ENCODE data around the gene NPL.

Gene NPL

GRCh38 chr1:182789138-182790076, at the start of gene NPL (continued):
- TF ChIP-seq ZBTB6 (tag by site-specific recombination; IDR thresholded peaks at IDR 0.05) (0 out of 2 replicates have a peak, but pooled peaks have one; percentile 4), ZBTB11 (tag by site-specific recombination; conservative IDR thresholded peaks at IDR 0.05; ENCODE audit: low read depth) (peak; percentile 94), ZNF423 (tag by site-specific recombination; IDR thresholded peaks at IDR 0.05) (no peak), ZNF660 (tag by site-specific recombination; IDR thresholded peaks at IDR 0.05) (0 out of 2 replicates have a peak, but pooled peaks have one; percentile 70), ZNF549 (tag by site-specific recombination; IDR thresholded peaks at IDR 0.05) (no peak), ZSCAN30 (tag by site-specific recombination; IDR thresholded peaks at IDR 0.05) (no peak; the same call in none of the 2 replicates), ZXDB (tag by site-specific recombination; IDR thresholded peaks at IDR 0.05) (peak; percentile 97), OSR2 (tag by site-specific recombination; IDR thresholded peaks at IDR 0.05) (no peak), KLF16 (tag by site-specific recombination; IDR thresholded peaks at IDR 0.05) (peak; percentile 74), EGR2 (tag by site-specific recombination; IDR thresholded peaks at IDR 0.05; ENCODE audit: low read depth) (peak; percentile 72), ZNF366 (tag by site-specific recombination; conservative IDR thresholded peaks at IDR 0.05) (peak; percentile 81), ZBTB21 (tag by site-specific recombination; IDR thresholded peaks at IDR 0.05) (no peak), MZF1 (tag by site-specific recombination; IDR thresholded peaks at IDR 0.05; ENCODE audit: borderline replicate concordance) (0 out of 2 replicates have a peak, but pooled peaks have one; percentile 7), ZNF335 (tag by site-specific recombination; conservative IDR thresholded peaks at IDR 0.05) (peak; percentile 94), KLF7 (tag by site-specific recombination; IDR thresholded peaks at IDR 0.05; ENCODE audit: borderline replicate concordance) (no peak; the same call in 1 of the 2 replicates), ZSCAN23 (tag by site-specific recombination; IDR thresholded peaks at IDR 0.05) (no peak), YY1 (tag by site-specific recombination; IDR thresholded peaks at IDR 0.05) (peak; percentile 43; the same call in 1 of the 2 replicates), ZNF561 (tag by site-specific recombination; IDR thresholded peaks at IDR 0.05; ENCODE audit: borderline replicate concordance) (peak; percentile 77; the same call in 1 of the 2 replicates), ZSCAN5A (tag by site-specific recombination; IDR thresholded peaks at IDR 0.05) (peak; percentile 93), ZNF394 (tag by site-specific recombination; IDR thresholded peaks at IDR 0.05; ENCODE audit: borderline replicate concordance) (0 out of 2 replicates have a peak, but pooled peaks have one; percentile 17), ZNF391 (tag by site-specific recombination; IDR thresholded peaks at IDR 0.05; ENCODE audit: borderline replicate concordance, low read depth) (peak; percentile 80; the same call in 1 of the 2 replicates), ZBTB26 (tag by site-specific recombination; optimal IDR thresholded peaks at IDR 0.05) (peak; percentile 96), ZNF692 (tag by site-specific recombination; IDR thresholded peaks at IDR 0.05) (peak; percentile 76), CTCF (tag by site-specific recombination; IDR thresholded peaks at IDR 0.05) (peak; percentile 46; the same call in 1 of the 2 replicates), ZFHX2 (tag by site-specific recombination; conservative IDR thresholded peaks at IDR 0.05) (peak; percentile 79), ZNF223 (tag by site-specific recombination; IDR thresholded peaks at IDR 0.05) (no peak), ZNF184 (tag by site-specific recombination; IDR thresholded peaks at IDR 0.05) (peak; percentile 9; the same call in 1 of the 2 replicates), ZNF777 (tag by site-specific recombination; IDR thresholded peaks at IDR 0.05; ENCODE audit: borderline replicate concordance) (peak; percentile 88; the same call in 1 of the 2 replicates)

Measured in HEK293 (cell line).